Endometrium (tissue), 2 donors: Measurements from ENCODE around the gene MAL.
"Not testable (repeated sequence)": the region's sequence is repeated elsewhere in the genome, so short reads cannot be mapped to it uniquely, and the experiment has no call there.

ENCODE experiments used
- FAIRE-seq: peaks from 2 replicates; lab custom pipeline; 2012; peaks lifted over from hg19 to GRCh38; lab: Jason Lieb, UNC
- donor health status: control.
- donor health status: control.

MAL gene

GRCh38 chr2:95063086-95063958 is 37.8 kb downstream of the MAL start:
- FAIRE-seq = no peak

- no peak for FAIRE-seq
Observed at GRCh38 chr2:95068256-95068655, 42.7 kb downstream of the MAL start.

GRCh38 chr2:95069465-95069864 is 44.0 kb downstream of the MAL start:
- FAIRE-seq = no peak

GRCh38 chr2:95071856-95072255 is 46.3 kb downstream of the MAL start:
- no peak for FAIRE-seq

- no peak for FAIRE-seq
Observed at GRCh38 chr2:95072424-95072823, 46.9 kb downstream of the MAL start.

- no peak for FAIRE-seq
Observed at GRCh38 chr2:95073856-95074662, 48.6 kb downstream of the MAL start.

GRCh38 chr2:95074663-95075439 is 49.3 kb downstream of the MAL start:
- no peak for FAIRE-seq

- FAIRE-seq = no peak
Observed at GRCh38 chr2:95075440-95076132, 50.1 kb downstream of the MAL start.

- no peak for FAIRE-seq
Observed at GRCh38 chr2:95076705-95077529, 51.4 kb downstream of the MAL start.

- no peak for FAIRE-seq
Observed at GRCh38 chr2:95077530-95077825, 52.0 kb downstream of the MAL start.

GRCh38 chr2:95077861-95078603 is 52.5 kb downstream of the MAL start:
- FAIRE-seq = no peak

GRCh38 chr2:95079199-95079683 is 53.7 kb downstream of the MAL start:
- no peak for FAIRE-seq

GRCh38 chr2:95082477-95082876 is 57.0 kb downstream of the MAL start:
- FAIRE-seq = no peak

- FAIRE-seq = no peak
Observed at GRCh38 chr2:95086017-95086416, 60.5 kb downstream of the MAL start.

GRCh38 chr2:95087379-95087778 is 61.9 kb downstream of the MAL start:
- FAIRE-seq = no peak

GRCh38 chr2:95091885-95092555 is 66.5 kb downstream of the MAL start:
- FAIRE-seq = no peak

- FAIRE-seq = not testable (repeated sequence)
Observed at GRCh38 chr2:95098273-95098672, 72.8 kb downstream of the MAL start.

- FAIRE-seq = no peak
Observed at GRCh38 chr2:95099910-95100309, 74.4 kb downstream of the MAL start.
